ENCODE data around the gene COG5.

COG5 gene

GRCh38 chr7:107387573-107388219, 176.0 kb downstream of the COG5 start:
- DNase-seq: peak; percentile 27

GRCh38 chr7:107387128-107387527, 176.6 kb downstream of the COG5 start:
- DNase-seq: peak; percentile 66

- no peak for DNase-seq
Measured at GRCh38 chr7:107386548-107387102, 177.1 kb downstream of the COG5 start.

GRCh38 chr7:107384025-107384424, 179.7 kb downstream of the COG5 start:
- peak; percentile 35 for DNase-seq

- DNase-seq: no peak
Measured at GRCh38 chr7:107383203-107383602, 180.5 kb downstream of the COG5 start.

- no peak for DNase-seq
Measured at GRCh38 chr7:107381453-107381852, 182.3 kb downstream of the COG5 start.

GRCh38 chr7:107373354-107373753, 190.4 kb downstream of the COG5 start:
- no peak for DNase-seq

GRCh38 chr7:107372298-107372697, 191.4 kb downstream of the COG5 start:
- no peak for DNase-seq

GRCh38 chr7:107370816-107371215, 192.9 kb downstream of the COG5 start:
- no peak for DNase-seq

- no peak for DNase-seq
Measured at GRCh38 chr7:107364787-107365186, 198.9 kb downstream of the COG5 start.

- DNase-seq: no peak
Measured at GRCh38 chr7:107359520-107360316, 204.0 kb downstream of the COG5 start.

GRCh38 chr7:107355616-107356015, 208.1 kb downstream of the COG5 start:
- DNase-seq: no peak

- no peak for DNase-seq
Measured at GRCh38 chr7:107354640-107355039, 209.1 kb downstream of the COG5 start.

- DNase-seq: no peak
Measured at GRCh38 chr7:107353701-107354100, 210.0 kb downstream of the COG5 start.

GRCh38 chr7:107345898-107346297, 217.8 kb downstream of the COG5 start:
- DNase-seq: no peak

- no peak for DNase-seq
Measured at GRCh38 chr7:107344799-107345198, 218.9 kb downstream of the COG5 start.

- DNase-seq: no peak
Measured at GRCh38 chr7:107344286-107344685, 219.4 kb downstream of the COG5 start.

- DNase-seq: no peak
Measured at GRCh38 chr7:107338080-107338479, 225.6 kb downstream of the COG5 start.

GRCh38 chr7:107332488-107333269, 231.0 kb downstream of the COG5 start:
- DNase-seq: no peak

GRCh38 chr7:107330478-107330877, 233.2 kb downstream of the COG5 start:
- no peak for DNase-seq

- DNase-seq: no peak
Measured at GRCh38 chr7:107327986-107328569, 235.6 kb downstream of the COG5 start.

GRCh38 chr7:107326061-107326460, 237.7 kb downstream of the COG5 start:
- no peak for DNase-seq

GRCh38 chr7:107322015-107322414, 241.7 kb downstream of the COG5 start:
- no peak for DNase-seq

Data from NCI-H69 (cell line).